Neural progenitor cell (in vitro differentiated cells): ENCODE measurements around the gene LBR. TPM values are rescaled to one million over a fixed set of nuclear protein-coding genes. Genes with fewer than 3 reads are reported as not detected.

Experiments used
- DNase-seq: peaks from one replicate; pipeline ENCODE4 v3.0.0-alpha.2; 2016; ENCODE audit warnings: low spot score
- H2AFZ ChIP-seq: fragments of 200-600 bp; sonication (generic); replicated peaks from 2 replicates; pipeline ENCODE4 v1.6.1; 2016; ENCODE audit warnings: antibody characterized with exemption
- H3F3A ChIP-seq: fragments of 200-600 bp; sonication (generic); 2 replicates; pipeline ENCODE4 v1.6.1; 2016; ENCODE audit warnings: antibody characterized with exemption, low read depth
- H3K27ac ChIP-seq: fragments of 200-600 bp; sonication (generic); 2 replicates; pipeline ENCODE4 v1.5.1; 2016; ENCODE audit warnings: mild to moderate bottlenecking
- H3K27me3 ChIP-seq: fragments of 200-600 bp; sonication (generic); 2 replicates; pipeline ENCODE4 v1.6.1; 2016; ENCODE audit warnings: mild to moderate bottlenecking, moderate library complexity
- H3K36me3 ChIP-seq: fragments of 200-600 bp; sonication (generic); 2 replicates; pipeline ENCODE4 v1.5.1; 2016
- H3K4me1 ChIP-seq: fragments of 200-600 bp; sonication (generic); 2 replicates; pipeline ENCODE4 v1.6.1; 2016; ENCODE audit warnings: mixed run types
- H3K4me2 ChIP-seq: fragments of 200-600 bp; sonication (generic); 2 replicates; pipeline ENCODE4 v1.6.1; 2016
- H3K4me3 ChIP-seq: fragments of 200-600 bp; sonication (generic); 2 replicates; pipeline ENCODE4 v1.5.1; 2016
- H3K79me2 ChIP-seq: fragments of 200-600 bp; sonication (generic); 2 replicates; pipeline ENCODE4 v1.6.1; 2016; ENCODE audit warnings: low read depth
- H3K9ac ChIP-seq: fragments of 200-600 bp; sonication (generic); 2 replicates; pipeline ENCODE4 v1.6.1; 2016
- H3K9me3 ChIP-seq: fragments of 200-600 bp; sonication (generic); 2 replicates; pipeline ENCODE4 v1.5.1; 2016; ENCODE audit warnings: low read depth
- H4K20me1 ChIP-seq: fragments of 200-600 bp; sonication (generic); 2 replicates; pipeline ENCODE4 v1.6.1; 2016; ENCODE audit warnings: low read depth
- H3K27ac Mint-ChIP-seq: 3 replicates; pipeline ENCODE4 v1.8.0; 2021; ENCODE audit warnings: mixed read lengths
- H3K27me3 Mint-ChIP-seq: 2 replicates; pipeline ENCODE4 v1.8.0; 2022; ENCODE audit warnings: low read depth, mild to moderate bottlenecking, inconsistent platforms, moderate library complexity, mixed read lengths; ENCODE audit not compliant: insufficient read depth
- H3K36me3 Mint-ChIP-seq: 3 replicates; pipeline ENCODE4 v1.8.0; 2021; ENCODE audit warnings: mixed read lengths
- H3K4me1 Mint-ChIP-seq: 3 replicates; pipeline ENCODE4 v1.8.0; 2021; ENCODE audit warnings: mixed read lengths
- H3K4me3 Mint-ChIP-seq: 3 replicates; pipeline ENCODE4 v1.8.0; 2021; ENCODE audit warnings: mild to moderate bottlenecking, moderate library complexity, mixed read lengths
- H3K9me3 Mint-ChIP-seq: 3 replicates; pipeline ENCODE4 v1.8.0; 2020; ENCODE audit warnings: mixed read lengths
- EZH2 ChIP-seq: fragments of 200-600 bp; sonication (generic); IDR thresholded peaks from 2 replicates; pipeline ENCODE4 v1.6.1; 2017; ENCODE audit warnings: antibody characterized with exemption, mild to moderate bottlenecking, moderate library complexity
- EZH2phosphoT487 ChIP-seq: fragments of 200-600 bp; sonication (generic); IDR thresholded peaks from 2 replicates; pipeline ENCODE4 v1.6.1; 2017; ENCODE audit warnings: antibody characterized with exemption
- total RNA-seq: library from RNA; depleted of rRNA; stranded (reverse); fragments of >200 nt; gene quantifications from 2 replicates; pipeline ENCODE4 v1.2.3, GENCODE V29; 2015; ENCODE audit warnings: low replicate concordance
- TF ChIP-seq, protein P1 (sequence below): fragments of 200-600 bp; sonication (generic); IDR thresholded peaks from 2 replicates; pipeline ENCODE4 v1.5.1; 2017; ENCODE audit warnings: antibody characterized with exemption, mild to moderate bottlenecking

The LBR gene
- total RNA-seq, 1 donor from 2014 or later: 171 TPM

DNA sequence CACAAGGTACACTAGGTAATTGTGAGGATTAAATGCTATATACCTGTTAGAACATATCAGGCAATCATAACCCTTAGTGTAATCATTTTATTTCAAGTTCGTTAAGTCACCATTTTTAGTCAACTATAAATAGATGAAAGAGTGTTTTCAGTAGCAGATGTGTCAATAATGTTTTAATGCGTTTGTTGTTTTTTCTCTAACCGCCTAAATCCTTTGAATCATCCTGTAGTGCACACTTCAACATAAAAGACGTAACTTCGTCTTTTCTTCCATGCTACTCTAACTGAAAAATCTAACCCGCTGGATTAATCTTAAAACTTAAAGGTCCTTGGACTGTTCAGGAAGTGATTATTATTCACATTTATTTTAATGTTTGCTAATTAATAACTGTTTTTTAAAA, 7.2 kb upstream of the LBR start:
- no peak overlapping the region for H3K27ac ChIP-seq
- Mint-ChIP-seq H3K27me3 (peaks cover 12% of the 10 kb centered on the region), H3K4me1 (no peaks in the 10 kb centered on the region), H3K36me3 (no peaks in the 10 kb centered on the region), H3K9me3 (peaks cover 11% of the 10 kb centered on the region), H3K4me3 (no peak overlapping the region), H3K27ac (no peak overlapping the region)
- H2AFZ ChIP-seq: no peak overlapping the region
- H3K4me2 ChIP-seq: no peak overlapping the region
- no peak for DNase-seq
- no peaks in the 10 kb centered on the region for H3K27me3 ChIP-seq
- H3K4me1 ChIP-seq: no peaks in the 10 kb centered on the region
- no peak overlapping the region for H3K9ac ChIP-seq
- H3K4me3 ChIP-seq: no peak overlapping the region
- no peaks in the 10 kb centered on the region for H4K20me1 ChIP-seq
- no peaks in the 10 kb centered on the region for H3F3A ChIP-seq
- TF ChIP-seq EZH2phosphoT487 (no peak), EZH2 (no peak)
- TF ChIP-seq, protein P1, sequence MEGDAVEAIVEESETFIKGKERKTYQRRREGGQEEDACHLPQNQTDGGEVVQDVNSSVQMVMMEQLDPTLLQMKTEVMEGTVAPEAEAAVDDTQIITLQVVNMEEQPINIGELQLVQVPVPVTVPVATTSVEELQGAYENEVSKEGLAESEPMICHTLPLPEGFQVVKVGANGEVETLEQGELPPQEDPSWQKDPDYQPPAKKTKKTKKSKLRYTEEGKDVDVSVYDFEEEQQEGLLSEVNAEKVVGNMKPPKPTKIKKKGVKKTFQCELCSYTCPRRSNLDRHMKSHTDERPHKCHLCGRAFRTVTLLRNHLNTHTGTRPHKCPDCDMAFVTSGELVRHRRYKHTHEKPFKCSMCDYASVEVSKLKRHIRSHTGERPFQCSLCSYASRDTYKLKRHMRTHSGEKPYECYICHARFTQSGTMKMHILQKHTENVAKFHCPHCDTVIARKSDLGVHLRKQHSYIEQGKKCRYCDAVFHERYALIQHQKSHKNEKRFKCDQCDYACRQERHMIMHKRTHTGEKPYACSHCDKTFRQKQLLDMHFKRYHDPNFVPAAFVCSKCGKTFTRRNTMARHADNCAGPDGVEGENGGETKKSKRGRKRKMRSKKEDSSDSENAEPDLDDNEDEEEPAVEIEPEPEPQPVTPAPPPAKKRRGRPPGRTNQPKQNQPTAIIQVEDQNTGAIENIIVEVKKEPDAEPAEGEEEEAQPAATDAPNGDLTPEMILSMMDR: no peak
- no peaks in the 10 kb centered on the region for H3K79me2 ChIP-seq
- H3K36me3 ChIP-seq: no peaks in the 10 kb centered on the region
- peaks cover 4% of the 10 kb centered on the region for H3K9me3 ChIP-seq

DNA sequence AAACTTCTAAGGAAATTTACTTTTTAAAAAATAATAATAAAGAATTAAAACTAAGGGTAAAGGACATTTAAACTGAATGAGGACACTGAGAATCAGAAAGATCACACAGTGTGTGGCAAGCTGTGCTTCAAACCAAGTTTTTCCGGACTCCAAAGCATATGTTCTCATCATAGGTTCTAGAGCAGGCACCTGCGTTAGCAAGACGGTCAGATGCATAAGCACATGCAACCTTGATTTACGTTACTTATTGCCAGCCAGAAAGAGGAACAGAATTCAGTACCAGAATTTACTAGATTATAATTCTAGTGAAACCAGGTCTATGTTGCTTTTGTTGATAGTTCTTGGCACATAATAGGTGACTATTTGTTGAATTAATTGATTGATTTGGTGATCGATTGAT, 6.2 kb upstream of the LBR start:
- no peaks in the 10 kb centered on the region for H3K4me1 ChIP-seq
- peaks cover 7% of the 10 kb centered on the region for H3K27me3 ChIP-seq
- Mint-ChIP-seq H3K27ac (no peak overlapping the region), H3K36me3 (no peaks in the 10 kb centered on the region), H3K27me3 (peaks cover 11% of the 10 kb centered on the region), H3K9me3 (peaks cover 12% of the 10 kb centered on the region), H3K4me3 (no peak overlapping the region), H3K4me1 (peaks cover 3% of the 10 kb centered on the region)
- H3K27ac ChIP-seq: no peak overlapping the region
- H3K9ac ChIP-seq: no peak overlapping the region
- TF ChIP-seq EZH2phosphoT487 (no peak), EZH2 (no peak)
- TF ChIP-seq, protein P1: no peak
- no peaks in the 10 kb centered on the region for H4K20me1 ChIP-seq
- H3K9me3 ChIP-seq: peaks cover 4% of the 10 kb centered on the region
- H3K4me3 ChIP-seq: no peak overlapping the region
- no peaks in the 10 kb centered on the region for H3K36me3 ChIP-seq
- H3F3A ChIP-seq: peaks cover 2% of the 10 kb centered on the region
- DNase-seq: no peak
- no peaks in the 10 kb centered on the region for H3K79me2 ChIP-seq
- no peak overlapping the region for H3K4me2 ChIP-seq
- no peak overlapping the region for H2AFZ ChIP-seq

DNA sequence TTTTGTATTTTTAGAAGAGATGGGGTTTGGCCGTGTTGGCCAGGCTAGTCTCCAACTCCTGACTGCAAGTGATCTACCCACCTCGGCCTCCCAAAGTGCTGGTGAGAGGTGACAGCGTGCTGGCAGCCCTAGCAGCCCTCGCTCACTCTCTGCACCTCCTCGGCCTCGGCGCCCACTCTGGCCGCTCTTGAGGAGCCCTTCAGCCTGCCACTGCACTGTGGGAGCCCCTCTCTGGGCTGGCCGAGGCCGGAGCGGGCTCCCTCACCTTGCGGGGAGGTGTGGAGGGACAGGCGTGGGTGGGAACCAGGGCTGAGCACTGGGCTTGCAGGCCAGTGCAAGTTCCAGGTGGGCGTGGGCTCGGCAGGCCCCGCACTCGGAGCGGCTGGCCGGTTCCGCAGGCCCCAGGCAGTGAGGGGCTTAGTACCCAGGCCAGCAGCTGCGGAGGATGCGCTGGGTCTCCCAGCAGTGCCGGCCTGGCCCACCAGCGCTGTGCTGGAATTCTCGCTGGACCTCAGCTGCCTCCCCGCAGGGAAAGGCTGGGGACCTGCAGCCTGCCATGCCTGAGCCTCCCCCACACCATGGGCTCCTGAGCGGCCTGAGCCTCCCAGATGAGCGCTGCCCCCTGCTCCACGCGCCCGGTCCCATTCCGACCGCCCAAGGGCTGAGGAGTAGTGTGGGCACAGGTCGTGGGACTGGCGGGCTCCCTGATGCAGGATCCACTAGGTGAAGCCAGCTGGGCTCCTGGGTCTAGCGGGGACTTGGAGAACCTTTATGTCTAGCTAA, 3.4 kb upstream of the LBR start:
- H3K4me1 ChIP-seq: peaks cover under 1% of the 10 kb centered on the region
- no peak for TF ChIP-seq EZH2phosphoT487
- H3K9ac ChIP-seq: no peak overlapping the region
- DNase-seq: no peak
- Mint-ChIP-seq H3K36me3 (no peaks in the 10 kb centered on the region), H3K4me1 (peaks cover 13% of the 10 kb centered on the region), H3K9me3 (peaks cover 12% of the 10 kb centered on the region), H3K27ac (no peak overlapping the region), H3K4me3 (no peak overlapping the region), H3K27me3 (peaks cover 16% of the 10 kb centered on the region)
- no peaks in the 10 kb centered on the region for H3K36me3 ChIP-seq
- H3K4me3 ChIP-seq: no peak overlapping the region
- H3K27ac ChIP-seq: no peak overlapping the region
- H3K79me2 ChIP-seq: peaks cover 15% of the 10 kb centered on the region
- peaks cover 8% of the 10 kb centered on the region for H3K27me3 ChIP-seq
- peaks cover 14% of the 10 kb centered on the region for H4K20me1 ChIP-seq
- peaks cover 12% of the 10 kb centered on the region for H3F3A ChIP-seq
- no peak overlapping the region for H2AFZ ChIP-seq
- H3K9me3 ChIP-seq: peaks cover 4% of the 10 kb centered on the region
- no peak overlapping the region for H3K4me2 ChIP-seq

DNA sequence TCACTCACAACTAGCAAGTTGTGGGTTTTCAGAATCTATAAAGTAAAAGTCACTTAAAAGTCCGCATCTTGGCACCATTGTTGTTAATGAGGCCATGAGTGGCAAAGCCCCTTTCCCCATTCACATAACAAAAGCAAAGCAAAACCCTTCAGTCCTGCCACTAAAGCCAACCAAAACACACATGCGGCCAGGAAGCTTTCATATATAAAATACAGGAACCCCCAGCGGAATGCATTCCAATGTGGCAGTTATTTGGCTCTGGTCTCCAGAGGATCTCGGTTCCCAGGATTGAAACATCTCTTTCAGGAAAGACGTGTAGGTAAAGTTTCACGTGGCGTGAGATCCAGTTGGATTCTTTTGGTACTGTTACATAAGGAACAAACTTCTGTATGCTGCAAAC, 2.5 kb upstream of the LBR start:
- Histone ChIP-seq H3K36me3 (no peaks in the 10 kb centered on the region), H3K27me3 (peaks cover 8% of the 10 kb centered on the region), H3K9ac (no peak overlapping the region), H3K4me1 (peaks cover 10% of the 10 kb centered on the region), H4K20me1 (peaks cover 23% of the 10 kb centered on the region), H2AFZ (no peak overlapping the region), H3K27ac (no peak overlapping the region), H3K79me2 (peaks cover 25% of the 10 kb centered on the region), H3K4me3 (no peak overlapping the region), H3K9me3 (peaks cover 4% of the 10 kb centered on the region), H3K4me2 (no peak overlapping the region), H3F3A (peaks cover 12% of the 10 kb centered on the region)
- Mint-ChIP-seq H3K4me1 (peaks cover 23% of the 10 kb centered on the region), H3K27me3 (peaks cover 12% of the 10 kb centered on the region), H3K9me3 (peaks cover 12% of the 10 kb centered on the region), H3K27ac (no peak overlapping the region), H3K36me3 (no peaks in the 10 kb centered on the region), H3K4me3 (peak overlapping the region; percentile 41)
- TF ChIP-seq EZH2phosphoT487: no peak
- no peak for TF ChIP-seq EZH2
- TF ChIP-seq, protein P1: no peak
- no peak for DNase-seq
